Gastroesophageal sphincter (tissue), 3 donors: Measurements from ENCODE around the gene STRBP.

Source experiments
- CTCF ChIP-seq, 4 experiments: fragments of 200-600 bp in 2 of 4; fragments of 450-650 bp in 2 of 4; sonication (generic) in 1 of 4; IDR thresholded peaks; one replicate each; pipeline ENCODE4 v1.5.1; 2017 to 2019; ENCODE audit warnings: antibody characterized with exemption in 4 of 4, mild to moderate bottlenecking in 2 of 4, moderate library complexity in 2 of 4
- POLR2A ChIP-seq, 2 donors: fragments of 450-650 bp; IDR thresholded peaks; one replicate each; pipeline ENCODE4 v1.6.1; 2017; ENCODE audit warnings: antibody characterized with exemption in 2 of 2, mild to moderate bottlenecking in 2 of 2, moderate library complexity in 1 of 2

GRCh38 chr9:123265833-123266232, 2.6 kb downstream of the STRBP start:
- TF ChIP-seq CTCF (IDR thresholded peaks at IDR 0.05) (no peak), POLR2A (IDR thresholded peaks at IDR 0.05) (no peak)
